ENCODE measurements around the gene PTPRN2. TPM values are rescaled to one million over a fixed set of nuclear protein-coding genes. Genes with fewer than 3 reads are reported as not detected.

Gene PTPRN2
- total and polyA plus RNA-seq, 9 of the 15 experiments (the other 6 are each of a cell fraction or from before 2014, with no cell fraction given), result not detected

GRCh38 chr7:158405324-158405723 lies 182.3 kb downstream of the PTPRN2 start:
- Histone ChIP-seq H3K36me3 (ENCODE audit: control insufficient read depth, insufficient read depth, low read length) (no peaks in the 10 kb centered on the region), H3K79me2 (ENCODE audit: control insufficient read depth, insufficient read depth, low read length) (no peaks in the 10 kb centered on the region), H3K4me1 (replicated peaks in 1 of 2; ENCODE audit: control insufficient read depth in 2 of 2, insufficient read depth in 2 of 2, low read length in 2 of 2) (peaks cover 0 to 4% of the 10 kb centered on the region in 2 experiments; a peak in 1 of 5 replicates), H3K27me3 (ENCODE audit: control insufficient read depth in 2 of 2, insufficient read depth in 2 of 2, low read length in 2 of 2) (peaks cover 17 to 65% of the 10 kb centered on the region in 2 experiments; a peak in 4 of 5 replicates), H3K4me2 (ENCODE audit: insufficient read depth, low read length) (no peak overlapping the region), H3K4me3 (no peak overlapping the region), H3K9me3 (replicated peaks; ENCODE audit: control insufficient read depth, insufficient read depth, low read depth, low read length) (no peaks in the 10 kb centered on the region), H3K27ac (ENCODE audit: extremely low read depth, low read depth, low read length) (no peak overlapping the region), H2AFZ (ENCODE audit: low read depth, low read length) (no peak overlapping the region), H3K9ac (ENCODE audit: insufficient read depth in 1 of 2, low read depth in 2 of 2, low read length in 2 of 2) (no peak overlapping the region), H4K20me1 (replicated peaks; ENCODE audit: control insufficient read depth, insufficient read depth, low read length) (no peaks in the 10 kb centered on the region), H3K9me1 (ENCODE audit: control insufficient read depth, insufficient read depth, low read length) (no peaks in the 10 kb centered on the region)
- in situ Hi-C loops (cut with MboI) (no loop called here), intact Hi-C loops (cut with micrococcal nuclease) (no loop called here)
- no peak for TF ChIP-seq USF2 (CRISPR knock-in tag; IDR thresholded peaks at IDR 0.05)
- no peak for TF ChIP-seq ZNF830 (CRISPR knock-in tag; IDR thresholded peaks at IDR 0.05)
- TF ChIP-seq ZNF584 (CRISPR knock-in tag; IDR thresholded peaks at IDR 0.05; ENCODE audit: low read depth), result no peak
- no peak for TF ChIP-seq DNMT1 (IDR thresholded peaks at IDR 0.05)
- WGBS (ENCODE audit: insufficient coverage, low coverage, missing lambda C conversion rate), result 2% methylated on average over 8 of the region's 8 CpGs
- DNase-seq (ENCODE audit: extremely low read depth in 1 of 4, low spot score in 3 of 4) (no peak), FAIRE-seq (no peak), ATAC-seq (no peak)
- ChIA-PET CTCF (ENCODE audit: low intra/inter-chr PET ratio) (no interaction called here), POLR2A (interaction anchor here (0.5 kb wide), 1 partner anchor 8 kb away, joined by 3 read pairs; no protein-coding TSS in a partner anchor)
- BruUV-seq (replicated peaks), result no TSS peak
